Measurements from ENCODE around the gene COL6A3.

Gene COL6A3

DNA sequence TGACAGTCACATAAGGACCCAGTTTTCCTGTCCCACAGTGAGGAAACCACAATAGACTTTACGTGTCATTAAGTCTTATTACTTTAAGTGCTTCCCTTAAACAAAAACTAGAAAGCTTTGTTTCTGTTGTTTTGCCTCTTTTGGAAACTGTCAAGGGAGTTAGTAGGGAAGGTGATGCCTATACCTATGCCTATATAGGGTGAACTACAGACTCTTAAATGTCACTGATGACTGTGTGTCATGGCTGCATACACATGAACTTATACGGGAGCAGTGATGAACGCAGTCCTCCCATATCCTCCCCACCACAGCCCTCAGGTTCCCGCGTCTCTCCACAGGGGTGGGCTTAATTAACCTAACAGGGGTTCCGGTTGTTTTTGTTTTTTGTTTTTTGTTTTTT, 97.6 kb downstream of the COL6A3 start:
- Histone ChIP-seq H3K27me3 (ENCODE audit: insufficient read depth, low read length) (no peaks in the 10 kb centered on the region), H3K4me1 (ENCODE audit: control insufficient read depth, insufficient read depth, low read length, unreplicated experiment) (peaks cover 38% of the 10 kb centered on the region), H3K4me3 (ENCODE audit: low read depth, low read length) (no peak overlapping the region), H3K27ac (ENCODE audit: low read depth, low read length) (peak overlapping the region; percentile 83), H3K79me2 (ENCODE audit: control insufficient read depth, insufficient read depth, low read length, unreplicated experiment) (no peaks in the 10 kb centered on the region), H2AFZ (ENCODE audit: low read length, unreplicated experiment) (peak overlapping the region; percentile 7), H3K36me3 (ENCODE audit: insufficient read depth, low read length) (no peaks in the 10 kb centered on the region)

DNA sequence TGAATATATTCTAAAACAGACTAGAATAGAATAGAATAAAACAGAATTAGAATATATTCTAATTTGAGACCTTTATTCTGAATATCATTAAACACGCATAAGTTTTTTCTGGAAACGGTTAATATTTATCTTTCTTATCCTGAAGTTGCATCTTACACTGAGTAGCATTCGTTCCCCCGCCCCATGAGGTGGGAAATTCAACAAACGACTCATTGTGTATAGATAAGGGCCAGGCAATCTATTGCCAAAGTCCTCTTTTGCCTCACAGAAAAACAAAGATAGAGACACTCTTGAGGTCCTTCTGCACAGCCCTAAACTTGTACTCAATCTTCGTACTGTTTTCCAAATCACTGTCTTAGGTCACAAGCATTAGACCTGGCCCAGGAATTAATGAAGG, 98.1 kb downstream of the COL6A3 start:
- H3K27me3 ChIP-seq (ENCODE audit: insufficient read depth, low read length) = no peaks in the 10 kb centered on the region
- H2AFZ ChIP-seq (ENCODE audit: low read length, unreplicated experiment) = peak overlapping the region; percentile 7

DNA sequence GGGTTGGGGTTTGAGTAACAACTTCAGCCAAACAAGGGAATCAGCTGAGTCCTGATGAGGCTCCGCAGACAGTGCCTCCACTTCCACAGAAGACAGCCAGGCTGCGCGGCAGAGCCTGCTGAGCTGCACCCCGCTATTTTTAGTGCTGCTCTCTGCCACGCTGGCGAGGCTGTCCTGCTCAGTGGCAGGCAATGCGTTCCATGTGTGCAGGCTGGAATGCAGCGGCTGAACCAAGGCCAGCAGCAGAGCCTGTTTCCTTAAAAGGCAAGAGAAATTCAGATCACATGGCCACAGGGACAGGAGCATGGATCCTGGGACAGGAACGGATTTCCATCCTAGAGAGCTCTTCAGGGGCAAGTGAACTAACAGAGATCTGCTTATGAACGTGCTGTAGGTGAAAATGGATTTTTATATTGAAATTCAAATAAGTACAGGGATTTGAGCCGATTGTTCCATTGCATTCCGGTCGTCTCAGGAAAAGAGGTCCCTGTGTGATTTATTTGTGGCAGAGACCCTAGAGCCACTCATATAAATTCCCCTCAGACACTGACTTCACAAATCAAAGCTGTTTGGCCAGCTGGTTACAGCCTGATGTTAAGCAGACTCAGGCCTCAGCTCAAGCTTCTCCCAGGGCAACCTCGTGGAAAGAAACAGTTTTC, 98.7 kb downstream of the COL6A3 start:
- no peaks in the 10 kb centered on the region for H3K27me3 ChIP-seq (ENCODE audit: insufficient read depth, low read length)
- peak overlapping the region; percentile 83 for H3K27ac ChIP-seq (ENCODE audit: low read depth, low read length)
- H3K4me3 ChIP-seq (ENCODE audit: low read depth, low read length) = no peak overlapping the region
- H2AFZ ChIP-seq (ENCODE audit: low read length, unreplicated experiment) = no peak overlapping the region
- H3K36me3 ChIP-seq (ENCODE audit: insufficient read depth, low read length) = no peaks in the 10 kb centered on the region
- H3K79me2 ChIP-seq (ENCODE audit: control insufficient read depth, insufficient read depth, low read length, unreplicated experiment) = no peaks in the 10 kb centered on the region
- H3K4me1 ChIP-seq (ENCODE audit: control insufficient read depth, insufficient read depth, low read length, unreplicated experiment) = peaks cover 36% of the 10 kb centered on the region

More for the DNA sequence above, 98.1 kb downstream of the COL6A3 start:
- Histone ChIP-seq H3K27ac (ENCODE audit: low read depth, low read length) (peak overlapping the region; percentile 83), H3K36me3 (ENCODE audit: insufficient read depth, low read length) (no peaks in the 10 kb centered on the region), H3K79me2 (ENCODE audit: control insufficient read depth, insufficient read depth, low read length, unreplicated experiment) (no peaks in the 10 kb centered on the region), H3K4me1 (ENCODE audit: control insufficient read depth, insufficient read depth, low read length, unreplicated experiment) (peaks cover 35% of the 10 kb centered on the region), H3K4me3 (ENCODE audit: low read depth, low read length) (no peak overlapping the region)

DNA sequence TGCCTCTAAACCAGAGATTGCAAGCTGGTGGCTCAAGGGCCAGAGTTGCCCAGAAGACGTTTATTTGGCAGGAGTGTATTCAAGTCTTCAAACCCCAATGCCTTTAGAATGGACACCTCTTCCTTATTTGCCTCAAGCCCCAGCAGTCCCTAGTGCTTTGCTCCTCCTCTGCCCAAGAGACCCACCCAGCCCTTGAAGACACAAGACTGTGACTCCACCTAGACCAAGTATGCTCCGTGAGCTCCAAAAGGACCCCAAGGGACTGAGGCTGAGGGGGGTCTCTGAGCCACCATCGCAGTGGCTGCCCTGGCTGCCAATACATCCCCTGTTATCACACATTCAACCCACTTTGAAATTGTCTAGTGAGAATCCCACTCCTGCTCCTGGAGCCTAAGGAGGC, 99.3 kb downstream of the COL6A3 start:
- H3K27ac ChIP-seq (ENCODE audit: low read depth, low read length) = peak overlapping the region; percentile 83
- no peak overlapping the region for H2AFZ ChIP-seq (ENCODE audit: low read length, unreplicated experiment)
- H3K36me3 ChIP-seq (ENCODE audit: insufficient read depth, low read length) = no peaks in the 10 kb centered on the region
- H3K79me2 ChIP-seq (ENCODE audit: control insufficient read depth, insufficient read depth, low read length, unreplicated experiment) = no peaks in the 10 kb centered on the region
- no peaks in the 10 kb centered on the region for H3K27me3 ChIP-seq (ENCODE audit: insufficient read depth, low read length)
- no peak overlapping the region for H3K4me3 ChIP-seq (ENCODE audit: low read depth, low read length)
- H3K4me1 ChIP-seq (ENCODE audit: control insufficient read depth, insufficient read depth, low read length, unreplicated experiment) = peaks cover 37% of the 10 kb centered on the region

DNA sequence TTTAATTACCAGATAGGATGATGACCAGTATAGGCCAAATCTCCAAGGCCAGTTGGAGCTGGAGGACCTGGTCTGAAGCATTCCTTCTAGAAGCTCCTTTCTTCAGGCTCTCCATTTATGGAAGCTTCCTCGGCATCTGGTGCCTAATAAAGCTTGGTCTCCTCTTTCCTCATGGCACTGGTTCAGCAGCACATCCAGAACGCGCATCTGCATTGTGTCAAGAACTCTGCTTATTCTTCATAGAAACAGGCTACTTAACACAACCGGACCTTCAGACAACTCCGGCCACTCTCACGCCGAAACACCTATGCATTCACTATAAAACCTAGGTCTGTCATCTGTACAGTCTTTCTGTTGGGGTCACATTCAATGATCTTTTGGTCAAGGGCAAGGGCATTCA, 99.8 kb downstream of the COL6A3 start:
- no peak overlapping the region for H3K4me3 ChIP-seq (ENCODE audit: low read depth, low read length)
- no peak overlapping the region for H2AFZ ChIP-seq (ENCODE audit: low read length, unreplicated experiment)
- peaks cover 42% of the 10 kb centered on the region for H3K4me1 ChIP-seq (ENCODE audit: control insufficient read depth, insufficient read depth, low read length, unreplicated experiment)
- 0 out of 2 replicates have a peak overlapping the region, but pooled peaks have one; percentile 83 for H3K27ac ChIP-seq (ENCODE audit: low read depth, low read length)
- H3K36me3 ChIP-seq (ENCODE audit: insufficient read depth, low read length) = no peaks in the 10 kb centered on the region
- no peaks in the 10 kb centered on the region for H3K79me2 ChIP-seq (ENCODE audit: control insufficient read depth, insufficient read depth, low read length, unreplicated experiment)
- H3K27me3 ChIP-seq (ENCODE audit: insufficient read depth, low read length) = no peaks in the 10 kb centered on the region

DNA sequence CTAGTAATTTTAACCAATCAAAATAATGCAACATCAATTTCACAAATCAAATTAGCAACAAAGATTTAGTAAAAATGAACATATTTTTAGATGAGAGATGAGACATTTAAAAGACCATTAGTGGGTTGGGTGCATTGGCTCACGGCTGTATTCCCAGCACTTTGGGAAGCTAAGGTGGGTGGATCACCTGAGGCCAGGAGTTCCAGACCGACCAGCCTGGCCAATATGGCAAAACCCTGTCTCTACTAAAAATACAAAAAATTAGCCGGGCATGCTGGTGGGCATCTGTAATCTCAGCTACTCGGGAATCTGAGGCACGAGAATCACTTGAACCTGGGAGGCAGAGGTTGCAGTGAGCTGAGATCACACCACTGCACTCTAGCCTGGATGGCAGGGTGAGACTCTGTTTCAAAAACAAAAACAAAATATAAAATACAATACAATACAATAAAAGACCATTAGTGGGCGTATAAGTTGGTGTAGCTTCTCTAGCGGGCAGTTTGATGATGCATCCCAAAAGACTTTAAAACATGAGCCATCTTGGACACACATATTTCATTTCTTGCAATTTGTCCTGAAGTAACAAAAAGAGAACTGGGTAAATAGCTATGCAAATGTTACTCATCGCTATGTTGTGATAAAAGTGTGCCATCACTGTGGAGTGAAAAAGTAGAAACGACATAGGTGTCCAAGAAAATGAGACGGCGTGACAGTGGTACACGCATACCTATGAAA, 101.8 kb downstream of the COL6A3 start:
- Histone ChIP-seq H3K36me3 (ENCODE audit: insufficient read depth, low read length) (no peaks in the 10 kb centered on the region), H3K27ac (ENCODE audit: low read depth, low read length) (peak overlapping the region; percentile 56), H2AFZ (ENCODE audit: low read length, unreplicated experiment) (no peak overlapping the region), H3K4me3 (ENCODE audit: low read depth, low read length) (no peak overlapping the region), H3K27me3 (ENCODE audit: insufficient read depth, low read length) (no peaks in the 10 kb centered on the region), H3K79me2 (ENCODE audit: control insufficient read depth, insufficient read depth, low read length, unreplicated experiment) (no peaks in the 10 kb centered on the region), H3K4me1 (ENCODE audit: control insufficient read depth, insufficient read depth, low read length, unreplicated experiment) (peaks cover 47% of the 10 kb centered on the region)

DNA sequence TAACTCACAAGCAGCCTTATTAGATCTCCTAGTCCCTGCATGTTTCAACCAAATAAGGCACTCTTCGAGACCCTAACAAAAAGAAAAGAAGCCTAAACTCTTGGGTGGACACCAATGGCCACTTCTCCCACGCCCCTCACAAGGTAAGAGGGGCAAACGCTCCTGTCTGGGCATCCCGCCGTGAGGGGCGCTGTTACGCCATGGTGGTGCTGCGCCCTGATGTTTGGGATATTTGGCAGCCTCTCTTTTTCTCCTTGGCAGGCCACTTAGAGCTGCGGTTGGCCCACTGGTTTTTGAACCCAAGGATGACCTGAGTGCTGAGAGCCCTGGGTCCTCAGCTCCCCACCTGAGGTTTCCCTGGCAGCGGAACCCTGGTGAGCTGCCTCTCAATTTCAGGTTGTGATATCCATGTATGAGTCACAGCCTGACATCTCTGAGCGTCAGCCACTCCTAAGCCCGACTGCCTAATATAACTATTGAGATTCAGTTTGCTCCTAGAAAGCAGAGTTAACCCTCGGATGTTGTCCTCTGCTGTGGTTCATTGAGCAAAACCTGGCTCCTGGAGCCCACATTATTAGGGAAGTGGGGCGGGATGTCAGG, 103.3 kb downstream of the COL6A3 start:
- H3K36me3 ChIP-seq (ENCODE audit: insufficient read depth, low read length) = no peaks in the 10 kb centered on the region

DNA sequence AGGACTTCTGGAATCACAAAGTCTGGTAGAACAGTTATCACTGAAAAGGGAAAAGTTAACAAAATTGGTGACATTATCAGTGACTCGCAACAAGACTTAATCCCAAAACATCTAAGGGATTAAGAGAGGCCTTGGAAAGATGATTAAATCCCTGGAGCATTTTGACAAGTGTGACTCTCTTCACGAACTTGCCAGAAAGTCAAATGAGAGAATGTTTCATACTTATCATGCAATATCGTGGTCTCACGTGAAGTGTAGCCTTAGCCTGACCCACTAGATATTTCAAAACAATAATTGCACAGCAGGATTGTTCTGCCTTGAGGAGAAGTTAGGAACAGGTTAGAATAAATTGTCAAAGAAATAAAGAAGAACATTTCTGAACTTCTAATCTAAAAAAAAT, 104.5 kb downstream of the COL6A3 start:
- peaks cover 50% of the 10 kb centered on the region for H3K4me1 ChIP-seq (ENCODE audit: control insufficient read depth, insufficient read depth, low read length, unreplicated experiment)
- no peaks in the 10 kb centered on the region for H3K79me2 ChIP-seq (ENCODE audit: control insufficient read depth, insufficient read depth, low read length, unreplicated experiment)
- no peaks in the 10 kb centered on the region for H3K27me3 ChIP-seq (ENCODE audit: insufficient read depth, low read length)
- no peak overlapping the region for H2AFZ ChIP-seq (ENCODE audit: low read length, unreplicated experiment)
- no peak overlapping the region for H3K4me3 ChIP-seq (ENCODE audit: low read depth, low read length)
- peak overlapping the region; percentile 41 for H3K27ac ChIP-seq (ENCODE audit: low read depth, low read length)
- H3K36me3 ChIP-seq (ENCODE audit: insufficient read depth, low read length) = no peaks in the 10 kb centered on the region

More for the DNA sequence above, 103.3 kb downstream of the COL6A3 start:
- H3K27me3 ChIP-seq (ENCODE audit: insufficient read depth, low read length) = no peaks in the 10 kb centered on the region
- H3K79me2 ChIP-seq (ENCODE audit: control insufficient read depth, insufficient read depth, low read length, unreplicated experiment) = no peaks in the 10 kb centered on the region
- no peak overlapping the region for H2AFZ ChIP-seq (ENCODE audit: low read length, unreplicated experiment)
- no peak overlapping the region for H3K27ac ChIP-seq (ENCODE audit: low read depth, low read length)
- peaks cover 51% of the 10 kb centered on the region for H3K4me1 ChIP-seq (ENCODE audit: control insufficient read depth, insufficient read depth, low read length, unreplicated experiment)
- H3K4me3 ChIP-seq (ENCODE audit: low read depth, low read length) = no peak overlapping the region

DNA sequence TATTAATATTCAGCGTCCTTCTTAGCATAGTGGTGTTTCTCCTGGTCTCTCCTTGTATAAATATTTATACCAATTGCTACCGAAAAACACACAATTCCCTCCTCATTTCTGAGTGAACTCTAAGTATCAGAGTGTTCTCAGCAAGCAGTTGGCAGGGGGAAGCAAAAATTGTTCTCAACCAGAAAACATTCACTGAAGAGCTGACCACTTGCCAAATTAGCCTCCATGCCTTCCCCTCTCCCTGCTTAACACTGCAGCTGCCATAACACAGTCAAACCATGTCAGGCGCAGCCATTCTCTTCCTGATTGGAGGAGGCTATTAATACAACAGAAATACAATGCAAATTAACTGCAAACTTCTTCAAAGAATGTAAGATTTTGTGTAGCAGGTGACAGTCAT, 105.0 kb downstream of the COL6A3 start:
- Histone ChIP-seq H3K27ac (ENCODE audit: low read depth, low read length) (peak overlapping the region; percentile 41), H3K4me1 (ENCODE audit: control insufficient read depth, insufficient read depth, low read length, unreplicated experiment) (peaks cover 50% of the 10 kb centered on the region), H3K36me3 (ENCODE audit: insufficient read depth, low read length) (no peaks in the 10 kb centered on the region), H3K4me3 (ENCODE audit: low read depth, low read length) (no peak overlapping the region), H3K27me3 (ENCODE audit: insufficient read depth, low read length) (no peaks in the 10 kb centered on the region), H2AFZ (ENCODE audit: low read length, unreplicated experiment) (no peak overlapping the region), H3K79me2 (ENCODE audit: control insufficient read depth, insufficient read depth, low read length, unreplicated experiment) (no peaks in the 10 kb centered on the region)

DNA sequence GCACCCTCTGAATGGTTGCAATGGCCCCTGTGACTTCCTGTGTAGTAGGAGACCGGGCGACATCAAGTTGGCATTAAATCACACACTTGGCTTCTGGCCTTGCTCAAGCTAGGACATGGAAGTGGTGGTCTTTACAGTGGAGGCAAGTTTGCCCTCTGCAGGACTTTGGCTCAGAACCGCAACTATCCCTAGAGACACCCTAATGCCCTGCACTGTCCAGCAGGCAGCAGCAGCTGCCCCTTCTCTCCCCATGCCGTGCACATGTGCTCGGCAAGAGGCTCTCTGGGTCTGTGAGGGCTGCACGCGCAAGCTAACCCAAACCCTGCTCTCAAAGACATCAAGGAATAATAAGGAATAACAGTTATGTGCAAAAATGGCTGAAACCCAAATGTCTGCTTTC, 106.5 kb downstream of the COL6A3 start:
- Histone ChIP-seq H3K27ac (ENCODE audit: low read depth, low read length) (peak overlapping the region; percentile 81), H3K36me3 (ENCODE audit: insufficient read depth, low read length) (no peaks in the 10 kb centered on the region), H3K79me2 (ENCODE audit: control insufficient read depth, insufficient read depth, low read length, unreplicated experiment) (no peaks in the 10 kb centered on the region), H3K4me1 (ENCODE audit: control insufficient read depth, insufficient read depth, low read length, unreplicated experiment) (peaks cover 45% of the 10 kb centered on the region), H2AFZ (ENCODE audit: low read length, unreplicated experiment) (no peak overlapping the region), H3K4me3 (ENCODE audit: low read depth, low read length) (no peak overlapping the region), H3K27me3 (ENCODE audit: insufficient read depth, low read length) (no peaks in the 10 kb centered on the region)

DNA sequence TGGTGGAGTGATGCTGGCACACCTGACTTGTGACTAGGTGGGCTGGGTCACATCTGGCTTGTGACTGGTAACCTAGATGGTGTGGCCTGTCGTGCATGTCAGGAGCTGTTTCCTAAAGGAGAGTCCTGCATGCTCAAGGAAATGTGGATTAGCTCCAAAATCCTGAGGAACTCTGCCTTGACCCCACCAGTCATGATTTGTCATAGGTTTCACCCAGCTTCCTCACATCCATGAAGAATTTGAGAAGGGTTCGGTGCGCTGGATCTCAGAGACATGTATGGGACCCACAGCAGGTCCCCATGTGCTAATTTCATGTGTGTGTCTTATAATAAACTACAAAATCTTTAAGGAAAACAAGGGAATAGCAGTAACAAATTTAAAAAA, 107.2 kb downstream of the COL6A3 start:
- Histone ChIP-seq H3K36me3 (ENCODE audit: insufficient read depth, low read length) (no peaks in the 10 kb centered on the region), H3K27ac (ENCODE audit: low read depth, low read length) (peak overlapping the region; percentile 81), H3K4me1 (ENCODE audit: control insufficient read depth, insufficient read depth, low read length, unreplicated experiment) (peaks cover 44% of the 10 kb centered on the region), H3K79me2 (ENCODE audit: control insufficient read depth, insufficient read depth, low read length, unreplicated experiment) (no peaks in the 10 kb centered on the region), H3K27me3 (ENCODE audit: insufficient read depth, low read length) (no peaks in the 10 kb centered on the region), H3K4me3 (ENCODE audit: low read depth, low read length) (no peak overlapping the region), H2AFZ (ENCODE audit: low read length, unreplicated experiment) (no peak overlapping the region)
